Effector memory CD8-positive, alpha-beta T cell (primary cell): ENCODE measurements around the gene SGMS2.

Experiments
- ATAC-seq: fragments of 150-1000 bp; cut with Tn5 transposase; replicated peaks from 2 replicates; pipeline ENCODE4 v1.10.0; 2021; ENCODE audit warnings: mild to moderate bottlenecking, moderate library complexity
- DNase-seq, 3 experiments: peaks; one replicate each; pipeline ENCODE4 v3.0.0; 2021
- H3K27ac Mint-ChIP-seq, 2 donors: one replicate each; pipeline ENCODE4 v1.8.0; 2022; ENCODE audit warnings: mild to moderate bottlenecking in 2 of 2, mixed read lengths in 2 of 2, moderate library complexity in 2 of 2
- H3K27me3 Mint-ChIP-seq, 2 donors: one replicate each; pipeline ENCODE4 v1.8.0; 2022; ENCODE audit warnings: mixed read lengths in 2 of 2
- H3K36me3 Mint-ChIP-seq: one replicate; pipeline ENCODE4 v1.8.0; 2022; ENCODE audit warnings: mild to moderate bottlenecking, moderate library complexity, mixed read lengths; ENCODE audit not compliant: insufficient read depth
- H3K4me1 Mint-ChIP-seq, 2 donors: one replicate each; pipeline ENCODE4 v1.8.0; 2022; ENCODE audit warnings: low read depth in 2 of 2, mixed read lengths in 2 of 2
- H3K4me3 Mint-ChIP-seq, 2 donors: one replicate each; pipeline ENCODE4 v1.8.0; 2022; ENCODE audit warnings: mild to moderate bottlenecking in 2 of 2, mixed read lengths in 2 of 2, moderate library complexity in 2 of 2
- H3K9me3 Mint-ChIP-seq, 2 donors: one replicate each; pipeline ENCODE4 v1.8.0; 2022; ENCODE audit warnings: mixed read lengths in 2 of 2

SGMS2 gene

GRCh38 chr4:107809210-107809609 lies 15.5 kb upstream of the SGMS2 start:
- H3K36me3 Mint-ChIP-seq, result no peaks in the 10 kb centered on the region
- no peaks in the 10 kb centered on the region for H3K9me3 Mint-ChIP-seq
- H3K4me1 Mint-ChIP-seq, result no peaks in the 10 kb centered on the region
- ATAC-seq (no peak), DNase-seq (no peak)
- H3K27ac Mint-ChIP-seq, result no peak overlapping the region
- H3K4me3 Mint-ChIP-seq, result no peak overlapping the region
- peaks cover 18 to 24% of the 10 kb centered on the region in 2 donors for H3K27me3 Mint-ChIP-seq

- Mint-ChIP-seq H3K4me3 (no peak overlapping the region), H3K36me3 (no peaks in the 10 kb centered on the region), H3K9me3 (no peaks in the 10 kb centered on the region), H3K4me1 (no peaks in the 10 kb centered on the region), H3K27ac (no peak overlapping the region), H3K27me3 (peaks cover 2 to 13% of the 10 kb centered on the region in 2 donors)
- DNase-seq (no peak), ATAC-seq (no peak)
Measured at GRCh38 chr4:107814758-107815157, 10.0 kb upstream of the SGMS2 start.

DNA sequence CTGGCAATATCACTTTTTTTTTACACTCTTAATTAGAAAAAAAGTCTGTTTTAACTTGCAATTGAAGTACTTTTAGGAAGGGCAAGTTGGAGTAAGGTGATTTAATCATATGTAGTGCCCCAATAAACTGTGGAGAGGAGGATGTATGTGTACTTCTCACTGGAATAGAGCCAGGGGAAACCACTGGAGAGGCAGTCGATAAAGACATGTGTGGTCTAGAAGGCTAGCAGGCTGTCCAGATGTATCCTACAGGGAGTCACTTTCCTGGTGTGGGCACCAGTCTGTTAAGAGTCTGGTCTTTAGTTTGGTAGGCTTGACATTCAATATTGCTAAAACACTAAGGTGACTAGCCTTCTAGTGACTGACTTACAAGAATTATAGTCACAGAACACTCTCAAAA lies 9.6 kb upstream of the SGMS2 start:
- Mint-ChIP-seq H3K27me3 (peaks cover 2 to 15% of the 10 kb centered on the region in 2 donors), H3K4me3 (no peak overlapping the region), H3K27ac (no peak overlapping the region), H3K36me3 (no peaks in the 10 kb centered on the region), H3K4me1 (no peaks in the 10 kb centered on the region), H3K9me3 (no peaks in the 10 kb centered on the region)
- ATAC-seq, result no peak
- no peak for DNase-seq

- Mint-ChIP-seq H3K27ac (no peak overlapping the region), H3K9me3 (no peaks in the 10 kb centered on the region), H3K4me1 (no peaks in the 10 kb centered on the region), H3K27me3 (peaks cover 15 to 16% of the 10 kb centered on the region in 2 donors), H3K4me3 (no peak overlapping the region), H3K36me3 (no peaks in the 10 kb centered on the region)
- DNase-seq (no peak), ATAC-seq (no peak)
Measured at GRCh38 chr4:107818301-107818910, 6.3 kb upstream of the SGMS2 start.

DNA sequence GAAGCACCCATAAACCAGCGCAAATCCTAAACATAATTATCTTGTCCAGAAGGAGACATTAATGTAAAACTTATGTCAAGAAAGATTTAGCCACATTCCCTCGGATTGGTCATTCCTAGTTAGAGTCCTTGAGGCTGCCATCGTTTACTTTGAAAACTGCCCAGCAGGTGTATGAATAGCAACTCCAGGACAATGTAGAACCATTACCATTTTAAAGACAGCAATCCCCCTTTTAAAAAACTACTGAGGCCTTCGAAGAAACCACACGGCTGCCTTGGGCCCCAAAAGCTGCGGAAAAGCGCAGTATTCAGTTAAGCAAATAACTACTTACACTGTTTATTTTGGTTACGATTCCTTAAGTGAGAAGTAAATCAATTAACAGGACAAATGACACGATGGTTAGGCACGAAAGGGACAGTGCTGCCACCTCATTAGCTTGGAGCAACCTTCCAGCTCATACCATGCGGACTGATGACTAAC lies 822 bp upstream of the SGMS2 start:
- no peaks in the 10 kb centered on the region for H3K36me3 Mint-ChIP-seq
- no peaks in the 10 kb centered on the region for H3K9me3 Mint-ChIP-seq
- no peak for DNase-seq
- peak overlapping the region in 1 of 2 donors; percentile 76 for H3K4me3 Mint-ChIP-seq
- peaks cover 46 to 71% of the 10 kb centered on the region in 2 donors for H3K27me3 Mint-ChIP-seq
- peaks cover 10 to 11% of the 10 kb centered on the region in 2 donors for H3K4me1 Mint-ChIP-seq
- ATAC-seq, result no peak
- no peak overlapping the region for H3K27ac Mint-ChIP-seq

DNA sequence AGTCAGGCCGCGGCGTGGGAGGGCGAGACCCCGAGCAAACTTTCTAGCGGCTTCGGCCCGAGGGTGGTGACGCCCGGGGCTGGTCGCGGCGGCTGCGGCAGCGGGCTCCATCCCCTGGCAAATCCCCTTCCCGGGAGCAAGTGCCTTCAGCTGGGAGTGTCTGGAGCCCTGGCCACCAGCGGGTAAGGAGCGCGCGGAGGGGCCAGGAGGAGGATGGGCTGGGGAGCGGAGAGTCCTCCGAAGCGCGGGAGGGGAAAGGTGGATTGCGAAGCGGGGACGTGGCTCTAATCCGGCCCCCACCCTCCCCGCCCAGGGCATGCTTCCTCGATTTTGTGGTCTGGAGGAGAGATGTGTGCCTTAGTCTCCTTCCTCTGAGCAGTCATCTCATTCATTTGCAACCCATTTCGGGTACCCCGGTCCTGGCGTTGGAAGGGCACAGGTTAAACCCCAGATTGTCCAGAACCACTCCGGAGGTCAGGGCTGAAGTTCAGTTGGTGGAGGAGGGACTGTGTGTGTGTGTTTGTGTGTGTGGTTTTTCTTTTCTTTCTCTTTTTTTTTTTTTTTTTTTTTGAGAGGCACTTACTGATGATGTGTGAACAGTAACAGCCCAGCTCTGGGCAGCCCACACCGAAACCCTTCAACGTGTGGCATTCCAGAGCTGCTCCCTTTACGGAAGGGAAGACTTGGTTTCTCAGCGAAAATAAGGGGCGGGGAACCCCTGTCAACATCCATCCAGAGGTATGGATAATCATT lies 516 bp downstream of the SGMS2 start:
- ATAC-seq, result no peak

DNA sequence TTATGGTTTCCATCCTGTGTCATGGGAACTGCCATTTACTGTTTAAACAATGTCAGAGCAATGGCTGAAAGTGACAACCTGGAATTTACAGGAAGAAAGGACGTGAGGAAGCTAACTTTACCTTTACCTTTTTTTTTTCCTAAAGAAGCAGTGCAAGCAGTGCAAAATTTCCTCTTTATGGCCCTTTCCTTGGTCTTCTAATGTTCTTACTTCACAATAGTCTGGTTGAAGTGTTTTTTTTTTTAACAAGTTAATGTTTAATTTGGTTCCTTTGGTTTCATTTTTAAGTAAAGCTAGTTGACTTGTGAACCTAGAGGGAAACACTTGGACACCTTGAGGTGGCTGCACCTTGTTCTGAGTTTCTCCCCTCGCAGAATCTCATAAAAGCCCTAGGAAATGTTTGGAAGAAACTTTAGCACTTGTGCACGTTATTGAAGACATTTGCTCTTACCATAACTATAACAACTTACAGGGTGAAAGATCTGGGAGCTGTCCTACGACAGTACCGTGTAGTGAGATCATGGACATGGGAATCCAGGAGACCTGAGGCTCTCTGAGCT lies 1.8 kb downstream of the SGMS2 start:
- Mint-ChIP-seq H3K4me3 (no peak overlapping the region), H3K27me3 (peaks cover 48 to 79% of the 10 kb centered on the region in 2 donors), H3K27ac (no peak overlapping the region), H3K36me3 (no peaks in the 10 kb centered on the region), H3K4me1 (peaks cover 10 to 11% of the 10 kb centered on the region in 2 donors), H3K9me3 (no peaks in the 10 kb centered on the region)
- ATAC-seq (no peak), DNase-seq (no peak)

More for the DNA sequence above, 516 bp downstream of the SGMS2 start:
- H3K4me1 Mint-ChIP-seq, result peaks cover 10 to 11% of the 10 kb centered on the region in 2 donors
- no peak for DNase-seq
- no peaks in the 10 kb centered on the region for H3K36me3 Mint-ChIP-seq
- no peaks in the 10 kb centered on the region for H3K9me3 Mint-ChIP-seq
- H3K27me3 Mint-ChIP-seq, result peaks cover 47 to 75% of the 10 kb centered on the region in 2 donors
- H3K27ac Mint-ChIP-seq, result no peak overlapping the region
- H3K4me3 Mint-ChIP-seq, result peak overlapping the region; percentile 42 to 66

GRCh38 chr4:107828315-107829090 lies 3.8 kb downstream of the SGMS2 start:
- peaks cover 10 to 11% of the 10 kb centered on the region in 2 donors for H3K4me1 Mint-ChIP-seq
- no peaks in the 10 kb centered on the region for H3K9me3 Mint-ChIP-seq
- no peak for ATAC-seq
- DNase-seq, result no peak
- H3K4me3 Mint-ChIP-seq, result no peak overlapping the region
- peaks cover 41 to 71% of the 10 kb centered on the region in 2 donors for H3K27me3 Mint-ChIP-seq
- no peak overlapping the region for H3K27ac Mint-ChIP-seq
- no peaks in the 10 kb centered on the region for H3K36me3 Mint-ChIP-seq

DNA sequence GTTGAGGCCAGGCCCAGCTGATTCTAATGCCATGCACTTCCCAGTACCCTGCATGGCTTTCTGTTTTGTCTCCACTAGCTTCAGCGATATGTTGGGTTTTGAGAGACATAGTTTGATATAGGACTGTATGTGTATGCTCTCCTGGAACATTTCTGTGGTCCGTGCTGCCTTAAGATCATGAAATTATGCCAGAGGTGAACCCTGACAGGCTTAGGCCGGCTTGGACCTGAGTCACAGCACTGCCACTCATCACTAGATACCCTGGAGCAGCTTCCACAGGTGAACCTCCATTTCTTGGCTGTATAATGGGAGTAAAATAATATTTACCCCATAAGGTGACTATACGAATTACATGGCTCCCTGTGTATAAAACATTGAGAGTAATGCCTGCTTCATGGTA lies 6.4 kb downstream of the SGMS2 start:
- ATAC-seq, result no peak
- H3K4me3 Mint-ChIP-seq, result no peak overlapping the region

DNA sequence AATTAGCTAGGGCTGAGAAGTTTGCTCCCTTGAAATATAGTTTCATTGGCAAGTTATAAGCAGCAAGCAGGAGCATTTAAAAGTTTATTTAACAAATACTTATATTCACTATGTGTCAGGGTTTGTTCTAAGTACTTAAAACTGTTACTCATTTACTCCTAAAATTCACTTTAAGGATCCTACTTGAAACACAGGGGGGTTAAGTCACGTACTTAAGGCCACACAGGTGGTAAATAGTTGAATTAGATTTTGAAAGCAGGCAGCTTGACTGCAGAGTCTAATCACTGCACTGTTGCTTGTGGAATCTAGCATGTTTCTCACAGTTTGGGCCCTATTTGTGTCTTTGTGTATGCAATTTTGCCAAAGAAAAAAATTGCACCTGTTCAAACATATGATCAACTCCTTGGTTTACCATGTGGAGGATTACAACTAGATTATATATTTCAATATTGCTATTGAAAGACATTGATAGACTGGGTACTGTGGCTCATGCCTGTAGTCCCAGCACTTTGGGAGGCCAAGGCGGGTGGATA lies 7.6 kb downstream of the SGMS2 start:
- Mint-ChIP-seq H3K9me3 (no peaks in the 10 kb centered on the region), H3K4me1 (no peaks in the 10 kb centered on the region), H3K27me3 (peaks cover 12 to 33% of the 10 kb centered on the region in 2 donors), H3K36me3 (no peaks in the 10 kb centered on the region), H3K27ac (no peak overlapping the region), H3K4me3 (no peak overlapping the region)
- DNase-seq, result no peak
- no peak for ATAC-seq

More for the DNA sequence above, 6.4 kb downstream of the SGMS2 start:
- H3K27me3 Mint-ChIP-seq, result peaks cover 22 to 45% of the 10 kb centered on the region in 2 donors
- no peak overlapping the region for H3K27ac Mint-ChIP-seq
- no peaks in the 10 kb centered on the region for H3K36me3 Mint-ChIP-seq
- DNase-seq, result no peak
- no peaks in the 10 kb centered on the region for H3K9me3 Mint-ChIP-seq
- peaks cover 0 to 2% of the 10 kb centered on the region in 2 donors for H3K4me1 Mint-ChIP-seq

DNA sequence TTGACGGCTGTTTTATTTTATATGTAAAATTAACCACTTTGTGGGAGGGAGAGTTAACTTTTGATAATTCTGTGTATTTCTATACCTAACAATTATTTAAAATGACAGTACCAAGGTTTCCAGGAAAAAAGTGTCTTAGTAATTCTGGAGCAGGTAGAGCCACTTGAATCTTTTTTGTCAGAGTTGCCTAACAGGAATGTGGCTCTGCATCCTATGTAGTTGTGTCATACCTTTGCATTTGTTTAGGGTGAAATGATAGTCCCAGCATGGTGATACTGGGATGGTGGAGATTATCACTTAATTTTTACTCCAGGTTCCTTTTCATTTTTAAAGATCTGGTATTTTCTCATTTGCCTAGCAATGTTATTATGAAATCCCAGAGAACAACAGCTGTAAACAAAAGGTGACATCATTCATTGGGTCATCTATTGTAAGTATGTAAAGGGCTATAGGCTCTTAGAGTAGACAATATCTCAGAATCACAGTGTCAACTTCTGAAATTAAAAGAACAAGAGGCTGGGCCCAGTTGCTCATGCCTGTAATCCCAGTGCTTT lies 9.6 kb downstream of the SGMS2 start:
- Mint-ChIP-seq H3K4me3 (no peak overlapping the region), H3K4me1 (no peaks in the 10 kb centered on the region), H3K27me3 (peaks cover 10 to 16% of the 10 kb centered on the region in 2 donors), H3K27ac (no peak overlapping the region), H3K9me3 (no peaks in the 10 kb centered on the region), H3K36me3 (no peaks in the 10 kb centered on the region)
- DNase-seq (no peak), ATAC-seq (no peak)

DNA sequence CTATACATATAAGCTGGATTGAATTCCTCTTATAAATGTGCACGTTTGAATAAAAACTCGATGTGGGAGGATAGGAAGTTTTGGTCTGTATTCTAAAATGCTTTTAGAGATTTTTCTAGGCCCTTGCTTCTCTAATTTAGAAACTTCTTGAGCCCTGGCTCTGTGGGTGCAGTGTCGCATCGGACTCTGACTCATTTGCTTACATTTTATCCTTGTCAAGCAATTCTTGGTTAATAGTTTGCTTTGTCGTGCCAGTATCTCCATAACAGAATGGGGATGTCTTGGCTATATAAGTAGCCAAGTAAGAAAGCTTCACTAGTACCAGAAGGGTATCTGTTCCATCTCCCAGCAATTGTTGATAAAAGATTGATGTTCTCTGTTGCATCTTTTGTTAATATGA lies 10.7 kb downstream of the SGMS2 start:
- H3K27me3 Mint-ChIP-seq, result peaks cover 8 to 9% of the 10 kb centered on the region in 2 donors
- DNase-seq (no peak), ATAC-seq (no peak)
- H3K4me1 Mint-ChIP-seq, result no peaks in the 10 kb centered on the region
- no peaks in the 10 kb centered on the region for H3K36me3 Mint-ChIP-seq
- H3K4me3 Mint-ChIP-seq, result no peak overlapping the region
- H3K27ac Mint-ChIP-seq, result no peak overlapping the region
- H3K9me3 Mint-ChIP-seq, result no peaks in the 10 kb centered on the region

DNA sequence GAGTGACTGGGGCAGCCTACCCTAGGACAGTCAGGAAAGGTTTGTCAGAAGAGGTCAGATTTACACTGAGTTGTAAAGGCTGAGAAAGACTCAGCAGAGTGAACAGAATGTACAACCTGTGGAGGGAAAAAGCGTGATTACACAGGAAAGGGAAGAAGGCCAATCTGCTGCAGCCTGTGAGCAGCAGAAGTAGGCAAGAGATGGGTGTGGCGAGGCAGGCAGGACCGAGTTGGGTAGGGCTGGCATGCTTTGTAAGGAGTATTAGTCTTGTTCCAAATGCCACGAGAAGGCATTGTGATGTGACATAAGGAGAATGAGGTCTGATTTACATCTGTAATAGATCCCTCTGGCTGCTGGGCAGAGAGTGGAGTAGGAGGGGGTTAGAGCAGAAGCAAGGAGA lies 12.6 kb downstream of the SGMS2 start:
- Mint-ChIP-seq H3K4me3 (no peak overlapping the region), H3K27me3 (peaks cover 7 to 9% of the 10 kb centered on the region in 2 donors), H3K36me3 (no peaks in the 10 kb centered on the region), H3K9me3 (peaks cover 0 to 2% of the 10 kb centered on the region in 2 donors), H3K4me1 (no peaks in the 10 kb centered on the region), H3K27ac (no peak overlapping the region)
- DNase-seq, result no peak
- ATAC-seq, result no peak
